H9 (cell line): ENCODE data around the gene MRPL34. TPM values are rescaled to one million over a fixed set of nuclear protein-coding genes. Genes with fewer than 3 reads are reported as not detected.

ENCODE experiments used
- DNase-seq: peaks from one replicate; pipeline ENCODE4 v3.0.0-alpha.2; 2017
- H2AFZ ChIP-seq: one replicate; pipeline ENCODE4 v1.6.1; 2013; ENCODE audit warnings: mild to moderate bottlenecking, low read length, control low read depth, moderate library complexity
- H2AK5ac ChIP-seq: 2 replicates; pipeline ENCODE4 v1.6.1; 2013; ENCODE audit warnings: low read length, control low read depth, mixed read lengths; ENCODE audit not compliant: insufficient read length
- H2BK120ac ChIP-seq: one replicate; pipeline ENCODE4 v1.6.1; 2013; ENCODE audit warnings: low read depth, mild to moderate bottlenecking, low read length, control low read depth, inconsistent platforms; ENCODE audit not compliant: poor library complexity, severe bottlenecking
- H2BK12ac ChIP-seq: 2 replicates; pipeline ENCODE4 v1.6.1; 2013; ENCODE audit warnings: low read length, control low read depth, mixed read lengths, low read depth; ENCODE audit not compliant: insufficient read length
- H2BK15ac ChIP-seq: 2 replicates; pipeline ENCODE4 v1.6.1; 2013; ENCODE audit warnings: low read depth, low read length, control low read depth
- H2BK20ac ChIP-seq: one replicate; pipeline ENCODE4 v1.6.1; 2013; ENCODE audit warnings: low read depth, mild to moderate bottlenecking, low read length, control low read depth, inconsistent platforms; ENCODE audit not compliant: poor library complexity, severe bottlenecking
- H2BK5ac ChIP-seq: 2 replicates; pipeline ENCODE4 v1.6.1; 2013; ENCODE audit warnings: low read length, control low read depth, mixed read lengths; ENCODE audit not compliant: insufficient read length
- H3K14ac ChIP-seq: 2 replicates; pipeline ENCODE4 v1.6.1; 2013; ENCODE audit warnings: low read length, control low read depth; ENCODE audit not compliant: insufficient read depth
- H3K18ac ChIP-seq: 2 replicates; pipeline ENCODE4 v1.6.1; 2013; ENCODE audit warnings: low read depth, mild to moderate bottlenecking, mixed read lengths, low read length, control low read depth; ENCODE audit not compliant: insufficient read length
- H3K23ac ChIP-seq: 2 replicates; pipeline ENCODE4 v1.6.1; 2013; ENCODE audit warnings: low read length, control low read depth, mixed read lengths, low read depth; ENCODE audit not compliant: insufficient read length
- H3K23me2 ChIP-seq: 2 replicates; pipeline ENCODE4 v1.6.1; 2013; ENCODE audit warnings: low read depth, mild to moderate bottlenecking, mixed read lengths, low read length, control low read depth; ENCODE audit not compliant: insufficient read length, poor library complexity, severe bottlenecking
- H3K27ac ChIP-seq: 2 replicates; pipeline ENCODE4 v1.5.1; 2013; ENCODE audit warnings: low read length, control low read depth, mixed read lengths, low read depth; ENCODE audit not compliant: insufficient read length
- H3K27me3 ChIP-seq: 2 replicates; pipeline ENCODE4 v1.6.1; 2013; ENCODE audit warnings: low read length, control low read depth, inconsistent platforms; ENCODE audit not compliant: insufficient read depth
- H3K4ac ChIP-seq: 2 replicates; pipeline ENCODE4 v1.6.1; 2013; ENCODE audit warnings: low read depth, mild to moderate bottlenecking, control low read depth, inconsistent platforms, low read length, moderate library complexity
- H3K4me1 ChIP-seq: 2 replicates; pipeline ENCODE4 v1.6.1; 2013; ENCODE audit warnings: low read length, control low read depth, inconsistent platforms; ENCODE audit not compliant: insufficient read depth
- H3K4me2 ChIP-seq: 2 replicates; pipeline ENCODE4 v1.6.1; 2013; ENCODE audit warnings: low read length, control low read depth, mixed read lengths; ENCODE audit not compliant: insufficient read length, insufficient read depth
- H3K56ac ChIP-seq: 2 replicates; pipeline ENCODE4 v1.6.1; 2013; ENCODE audit warnings: low read depth, mild to moderate bottlenecking, mixed read lengths, low read length, control low read depth; ENCODE audit not compliant: insufficient read length
- H3K79me1 ChIP-seq: 2 replicates; pipeline ENCODE4 v1.6.1; 2013; ENCODE audit warnings: low read depth, mild to moderate bottlenecking, moderate library complexity, low read length, control low read depth, inconsistent platforms; ENCODE audit not compliant: insufficient read depth, poor library complexity, severe bottlenecking
- H3K79me2 ChIP-seq: 2 replicates; pipeline ENCODE4 v1.6.1; 2013; ENCODE audit warnings: low read length, control low read depth, inconsistent platforms; ENCODE audit not compliant: insufficient read depth
- H3K9ac ChIP-seq: 2 replicates; pipeline ENCODE4 v1.6.1; 2013; ENCODE audit warnings: low read length, control low read depth, mixed read lengths; ENCODE audit not compliant: insufficient read length; ENCODE audit errors: extremely low read depth
- H3K9me3 ChIP-seq: one replicate; pipeline ENCODE4 v1.6.1; 2013; ENCODE audit warnings: low read depth, low read length, inconsistent platforms; ENCODE audit not compliant: control insufficient read depth
- H3T11ph ChIP-seq: one replicate; pipeline ENCODE4 v1.6.1; 2013; ENCODE audit warnings: mild to moderate bottlenecking, low read length, control low read depth, inconsistent platforms
- H4K20me1 ChIP-seq: one replicate; pipeline ENCODE4 v1.6.1; 2013; ENCODE audit not compliant: control insufficient read depth, insufficient read length, insufficient read depth
- H4K5ac ChIP-seq: 2 replicates; pipeline ENCODE4 v1.6.1; 2013; ENCODE audit warnings: low read depth, mild to moderate bottlenecking, mixed read lengths, low read length, control low read depth; ENCODE audit not compliant: insufficient read length
- H4K8ac ChIP-seq: replicated peaks from 2 replicates; pipeline ENCODE4 v1.6.1; 2013; ENCODE audit warnings: low read length, control low read depth, mixed read lengths, low read depth; ENCODE audit not compliant: insufficient read length
- H4K91ac ChIP-seq: 2 replicates; pipeline ENCODE4 v1.6.1; 2013; ENCODE audit warnings: low read depth, mild to moderate bottlenecking, moderate library complexity, mixed read lengths, low read length, control low read depth; ENCODE audit not compliant: insufficient read length
- H3K27ac Mint-ChIP-seq, 3 experiments: 2 replicates in 2 of 3; 3 replicates in 1 of 3; pipeline ENCODE4 v1.8.0; 2020 to 2021; ENCODE audit warnings: mixed read lengths in 3 of 3, mild to moderate bottlenecking in 1 of 3, moderate library complexity in 1 of 3
- H3K27me3 Mint-ChIP-seq: 2 replicates; pipeline ENCODE4 v1.8.0; 2021; ENCODE audit warnings: low read depth, mild to moderate bottlenecking, moderate library complexity, mixed read lengths
- H3K36me3 Mint-ChIP-seq, 3 experiments: 2 replicates in 2 of 3; 3 replicates in 1 of 3; pipeline ENCODE4 v1.8.0; 2020 to 2021; ENCODE audit warnings: low read depth in 3 of 3, mixed read lengths in 3 of 3; ENCODE audit not compliant: insufficient read depth in 1 of 3
- H3K4me1 Mint-ChIP-seq, 2 experiments: 2 replicates each; pipeline ENCODE4 v1.8.0; 2020; ENCODE audit warnings: mixed read lengths in 2 of 2
- H3K4me3 Mint-ChIP-seq, 2 experiments: 2 replicates in 1 of 2; 3 replicates in 1 of 2; pipeline ENCODE4 v1.8.0; 2020 to 2021; ENCODE audit warnings: mild to moderate bottlenecking in 2 of 2, mixed read lengths in 2 of 2, moderate library complexity in 1 of 2
- H3K9me3 Mint-ChIP-seq, 2 experiments: 2 replicates in 1 of 2; 3 replicates in 1 of 2; pipeline ENCODE4 v1.8.0; 2020; ENCODE audit warnings: mild to moderate bottlenecking in 2 of 2, mixed read lengths in 2 of 2, moderate library complexity in 1 of 2
- CTCF ChIP-seq: fragments of 200-600 bp; sonication (generic); conservative IDR thresholded peaks from 3 replicates; pipeline ENCODE4 v1.8.0; 2021; ENCODE audit warnings: antibody characterized with exemption, mild to moderate bottlenecking
- WGBS: extraction: QIAGEN DNeasy Blood & Tissue Kit; methylation state at CpG from one replicate; pipeline ENCODE4 v1.1.7; 2013; ENCODE audit warnings: missing lambda C conversion rate, low lambda C conversion rate, mixed read lengths; ENCODE audit not compliant: insufficient read length; ENCODE audit errors: extremely low coverage; 5-methylcytosine and 5-hydroxymethylcytosine counted together
- total RNA-seq: library from RNA; stranded (reverse); gene quantifications from 2 replicates; pipeline ENCODE4 v1.2.1, GENCODE V29; 2021

The MRPL34 gene
- total RNA-seq, 1 experiment from 2014 or later: 84.6 TPM

- H2BK12ac ChIP-seq: no peak within 1 kb of the TSS
- peak within 1 kb of the TSS; percentile 94 to 95 for H3K4me3 Mint-ChIP-seq
- H3K4me2 ChIP-seq: peak within 1 kb of the TSS; percentile 73
- no peak within 1 kb of the TSS for H2BK20ac ChIP-seq
- H2BK15ac ChIP-seq: no peak within 1 kb of the TSS
- no peak within 1 kb of the TSS for H4K91ac ChIP-seq
- no peak for TF ChIP-seq CTCF
- no peak within 1 kb of the TSS for H3K14ac ChIP-seq
- DNase-seq: peak; percentile 100
- H3K36me3 Mint-ChIP-seq: peaks cover 9 to 18% (median 17%) of the 10 kb centered on the region in 3 experiments; a peak in 6 of 7 replicates
- peak within 1 kb of the TSS; percentile 88 to 98 (median 95); a peak in 6 of 7 replicates for H3K27ac Mint-ChIP-seq
- H3K9me3 Mint-ChIP-seq: no peaks in the 10 kb centered on the region
- peak within 1 kb of the TSS; percentile 32 for H3K9ac ChIP-seq
- H4K8ac ChIP-seq: no peak within 1 kb of the TSS
- no peak within 1 kb of the TSS for H3T11ph ChIP-seq
- H3K18ac ChIP-seq: no peak within 1 kb of the TSS
- no peak within 1 kb of the TSS for H3K4ac ChIP-seq
- H4K5ac ChIP-seq: no peak within 1 kb of the TSS
- H3K79me2 ChIP-seq: peaks cover 7% of the 10 kb centered on the region; the same call in 1 of the 2 replicates
- no peak within 1 kb of the TSS for H2AK5ac ChIP-seq
- no peak within 1 kb of the TSS for H3K23ac ChIP-seq
- no CpG with 5 or more reads among the region's 46 CpGs for WGBS
- H3K27me3 ChIP-seq: no peaks in the 10 kb centered on the region
- H3K56ac ChIP-seq: no peak within 1 kb of the TSS
- peaks cover 11% of the 10 kb centered on the region for H3K23me2 ChIP-seq
- H2BK120ac ChIP-seq: no peak within 1 kb of the TSS
- H2BK5ac ChIP-seq: no peak within 1 kb of the TSS
- H4K20me1 ChIP-seq: no peaks in the 10 kb centered on the region
- peaks cover 22 to 31% of the 10 kb centered on the region in 2 experiments for H3K4me1 Mint-ChIP-seq
- no peaks in the 10 kb centered on the region for H3K9me3 ChIP-seq
- H3K79me1 ChIP-seq: peaks cover 6% of the 10 kb centered on the region
- no peak within 1 kb of the TSS for H2AFZ ChIP-seq
- no peaks in the 10 kb centered on the region; the same call in 1 of the 2 replicates for H3K4me1 ChIP-seq
- no peaks in the 10 kb centered on the region; the same call in 1 of the 2 replicates for H3K27me3 Mint-ChIP-seq
- no peak within 1 kb of the TSS for H3K27ac ChIP-seq
These were observed 3.7 kb downstream of the MRPL34 start, which contains the start of gene DDA1 for GRCh38 chr19:17309198-17309964. Gene DDA1 (plus strand): TSS chr19:17309563. CDS start chr19:17309655, 92 bp downstream.
